Ovary (tissue), 9 donors: ENCODE results near the gene OCSTAMP. TPM values are rescaled to one million over a fixed set of nuclear protein-coding genes. Genes with fewer than 3 reads are reported as not detected.

Experiments
- DNase-seq, 5 donors: peaks; one replicate each; pipeline ENCODE4 v3.0.0-alpha.2; 2019 to 2020
- H3K27ac ChIP-seq, 2 donors: fragments of 200-600 bp; one replicate each; pipeline versions ENCODE4 v1.5.1 to v1.8.0; 2019 to 2022
- H3K27me3 ChIP-seq: fragments of 200-600 bp; one replicate; pipeline ENCODE4 v1.8.0; 2022
- H3K36me3 ChIP-seq: fragments of 200-600 bp; sonication (generic); one replicate; pipeline ENCODE4 v1.5.1; 2019
- H3K4me1 ChIP-seq: one replicate; pipeline ENCODE4 v1.8.1; 2013; ENCODE audit warnings: mild to moderate bottlenecking, moderate library complexity; ENCODE audit not compliant: insufficient read depth
- H3K4me3 ChIP-seq: fragments of 200-600 bp; sonication (generic); one replicate; pipeline ENCODE4 v1.5.1; 2017
- H3K9me3 ChIP-seq, 2 donors: fragments of 200-600 bp in 1 of 2; sonication (generic) in 1 of 2; one replicate each; pipeline versions ENCODE4 v1.5.1 to v1.8.1; 2013 to 2019; ENCODE audit warnings: mild to moderate bottlenecking in 1 of 2, moderate library complexity in 1 of 2
- EP300 ChIP-seq: sonication (generic); formaldehyde crosslinking; IDR thresholded peaks from one replicate; pipeline ENCODE4 v1.6.1; 2017; ENCODE audit warnings: antibody characterized with exemption
- POLR2A ChIP-seq: fragments of 450-650 bp; IDR thresholded peaks from one replicate; pipeline ENCODE4 v1.6.1; 2017; ENCODE audit warnings: antibody characterized with exemption, mild to moderate bottlenecking, moderate library complexity
- WGBS, 3 donors: extraction: QIAGEN DNeasy Blood & Tissue Kit in 1 of 3; methylation state at CpG; one replicate each; pipeline versions ENCODE4 v1.1.5 to v1.1.7; 2013 to 2017; 5-methylcytosine and 5-hydroxymethylcytosine counted together
- intact Hi-C, 4 donors: fragments of 100-400 bp; cut with DNase I; formaldehyde crosslinking; loops; one replicate each; pipeline versions ENCODE4 v1.11.0 to v1.15.1; 2022 to 2023
- polyA plus RNA-seq, 2 donors: library from polyadenylated mRNA; stranded (reverse); fragments of 200-250 nt in 1 of 2; fragments of 350-450 nt in 1 of 2; fragmentation: Illumina TruSeq in 1 of 2; extraction: RNeasy Lipid Tissue Mini Kit (QIAGEN cat#74804) in 1 of 2; gene quantifications; one replicate each; pipeline ENCODE4 v1.2.3, GENCODE V29; 2013 to 2014
- total RNA-seq, 7 donors: library from RNA; depleted of rRNA in 2 of 7; stranded (reverse); fragments of >200 nt in 2 of 7; fragmentation: NEBNext Ultra II Directional in 3 of 7; extraction: Animal tissue kit (Norgen Biotek cat#: 25700) in 3 of 7; gene quantifications; one replicate each; pipeline versions ENCODE4 v1.1.0 to v1.2.4, GENCODE V29; 2016 to 2023
- TF ChIP-seq, protein P1 (sequence below), 3 donors: fragments of 450-650 bp in 2 of 3; fragments of 200-600 bp in 1 of 3; IDR thresholded peaks; one replicate each; pipeline versions ENCODE4 v1.5.1 to v1.8.0; 2016 to 2022; ENCODE audit warnings: antibody characterized with exemption in 3 of 3, mild to moderate bottlenecking in 1 of 3
- donor health status: DM: no; HTN: no; CAD: no; lungs with moderate emphysema.
- donor health status: DM: no; HTN: no; CAD: no.
- donor health status: Bipolar disorder and iron deficiency.
- donor health status: DM: yes; HTN: yes; CAD: no.
- donor health status: DM: no; HTN: no; CAD: no.
- donor health status: DM: yes; HTN: yes; CAD: no.

OCSTAMP gene
- total and polyA plus RNA-seq, 9 donors, result 2.0 TPM; not detected in 8

DNA sequence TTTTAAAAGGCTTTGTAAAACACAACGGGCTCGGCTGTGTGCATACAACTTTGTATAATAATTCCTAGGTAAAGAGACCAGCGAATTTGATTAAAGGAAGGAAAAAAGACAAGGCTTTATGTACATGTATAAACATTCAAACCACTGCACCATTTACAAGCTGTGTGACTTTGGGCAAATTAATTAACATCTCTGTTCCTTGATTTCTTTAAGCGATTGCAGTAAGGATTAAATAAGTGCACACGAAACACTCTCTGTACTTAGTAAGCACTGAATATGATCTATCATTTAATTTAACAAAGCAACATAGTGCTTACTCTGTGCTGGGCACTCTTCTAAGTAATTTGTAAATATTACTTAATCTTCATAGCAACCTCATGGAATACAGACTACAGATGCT lies 19.5 kb upstream of the OCSTAMP start:
- Histone ChIP-seq H3K9me3 (no peaks in the 10 kb centered on the region), H3K27me3 (no peaks in the 10 kb centered on the region), H3K27ac (no peak overlapping the region), H3K36me3 (no peaks in the 10 kb centered on the region), H3K4me3 (no peak overlapping the region), H3K4me1 (peaks cover 3% of the 10 kb centered on the region)
- no peak for DNase-seq
- 86 to 90% (median 89%) methylated on average over 5 of the region's 5 CpGs for WGBS, 3 donors
- TF ChIP-seq POLR2A, result no peak
- TF ChIP-seq, protein P1, sequence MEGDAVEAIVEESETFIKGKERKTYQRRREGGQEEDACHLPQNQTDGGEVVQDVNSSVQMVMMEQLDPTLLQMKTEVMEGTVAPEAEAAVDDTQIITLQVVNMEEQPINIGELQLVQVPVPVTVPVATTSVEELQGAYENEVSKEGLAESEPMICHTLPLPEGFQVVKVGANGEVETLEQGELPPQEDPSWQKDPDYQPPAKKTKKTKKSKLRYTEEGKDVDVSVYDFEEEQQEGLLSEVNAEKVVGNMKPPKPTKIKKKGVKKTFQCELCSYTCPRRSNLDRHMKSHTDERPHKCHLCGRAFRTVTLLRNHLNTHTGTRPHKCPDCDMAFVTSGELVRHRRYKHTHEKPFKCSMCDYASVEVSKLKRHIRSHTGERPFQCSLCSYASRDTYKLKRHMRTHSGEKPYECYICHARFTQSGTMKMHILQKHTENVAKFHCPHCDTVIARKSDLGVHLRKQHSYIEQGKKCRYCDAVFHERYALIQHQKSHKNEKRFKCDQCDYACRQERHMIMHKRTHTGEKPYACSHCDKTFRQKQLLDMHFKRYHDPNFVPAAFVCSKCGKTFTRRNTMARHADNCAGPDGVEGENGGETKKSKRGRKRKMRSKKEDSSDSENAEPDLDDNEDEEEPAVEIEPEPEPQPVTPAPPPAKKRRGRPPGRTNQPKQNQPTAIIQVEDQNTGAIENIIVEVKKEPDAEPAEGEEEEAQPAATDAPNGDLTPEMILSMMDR (IDR thresholded peaks at IDR 0.05), result no peak
- TF ChIP-seq EP300, result no peak
- intact Hi-C loops, result no loop called here

DNA sequence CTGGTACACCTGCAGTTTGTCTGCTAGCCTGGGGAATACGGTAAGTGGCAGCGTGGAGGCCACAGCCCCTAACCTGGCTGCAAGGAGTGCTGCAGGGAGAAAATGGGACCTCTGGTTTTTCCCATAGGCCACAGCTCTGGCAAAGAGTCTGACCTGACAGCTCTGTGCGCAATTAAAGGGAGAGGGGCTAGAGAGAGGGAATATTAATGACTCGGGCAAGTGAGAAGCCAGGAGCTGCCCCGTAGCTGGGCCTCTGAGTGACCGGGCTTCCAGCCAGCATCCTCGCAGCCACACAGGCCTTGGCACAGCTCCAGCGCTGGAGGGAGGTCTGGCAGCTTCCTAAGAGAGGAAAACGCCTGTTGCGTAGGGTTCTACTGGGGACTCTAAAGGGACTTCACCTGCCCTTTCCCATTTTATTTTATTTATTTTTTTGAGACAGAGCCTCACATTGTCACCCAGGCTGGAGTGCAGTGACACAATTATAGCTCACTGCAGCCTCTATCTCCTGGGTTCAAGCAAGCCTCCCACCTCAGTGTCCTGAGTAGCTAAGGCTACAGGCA lies 18.2 kb upstream of the OCSTAMP start:
- H3K36me3 ChIP-seq, result no peaks in the 10 kb centered on the region
- TF ChIP-seq, protein P1 (IDR thresholded peaks at IDR 0.05), result no peak
- TF ChIP-seq POLR2A (no peak), EP300 (no peak)
- H3K4me1 ChIP-seq, result peaks cover 3% of the 10 kb centered on the region
- DNase-seq, result peak; percentile 87 to 94 (median 91)
- no peak overlapping the region for H3K4me3 ChIP-seq
- no peak overlapping the region for H3K27ac ChIP-seq
- intact Hi-C loops, result no loop called here
- WGBS, 3 donors, result 9 to 10% (median 9%) methylated on average over 10 of the region's 10 CpGs
- no peaks in the 10 kb centered on the region for H3K9me3 ChIP-seq
- no peaks in the 10 kb centered on the region for H3K27me3 ChIP-seq

GRCh38 chr20:46566125-46566524 lies 15.7 kb upstream of the OCSTAMP start:
- DNase-seq, result no peak
- TF ChIP-seq POLR2A, result no peak
- TF ChIP-seq, protein P1 (IDR thresholded peaks at IDR 0.05), result no peak
- no peak for TF ChIP-seq EP300
- H3K36me3 ChIP-seq, result no peaks in the 10 kb centered on the region
- H3K27me3 ChIP-seq, result no peaks in the 10 kb centered on the region
- 65 to 76% (median 68%) methylated on average over 10 of the region's 10 CpGs for WGBS, 3 donors
- H3K4me1 ChIP-seq, result peaks cover 8% of the 10 kb centered on the region
- H3K9me3 ChIP-seq, result no peaks in the 10 kb centered on the region
- intact Hi-C loops, result no loop called here
- H3K27ac ChIP-seq, result no peak overlapping the region
- H3K4me3 ChIP-seq, result no peak overlapping the region

GRCh38 chr20:46564241-46564957 lies 13.9 kb upstream of the OCSTAMP start:
- TF ChIP-seq, protein P1 (IDR thresholded peaks at IDR 0.05), result no peak
- TF ChIP-seq POLR2A, result no peak
- no peak for TF ChIP-seq EP300
- H3K4me3 ChIP-seq, result no peak overlapping the region
- H3K4me1 ChIP-seq, result peaks cover 8% of the 10 kb centered on the region
- DNase-seq, result no peak
- intact Hi-C loops, result loop anchor here in 1 of 4 donors (5.0 kb wide), 1 partner anchor 118 kb away; no protein-coding TSS in a partner anchor
- no peak overlapping the region for H3K27ac ChIP-seq
- H3K9me3 ChIP-seq, result no peaks in the 10 kb centered on the region
- 64 to 79% (median 69%) methylated on average over 7 of the region's 7 CpGs for WGBS, 3 donors
- no peaks in the 10 kb centered on the region for H3K27me3 ChIP-seq
- no peaks in the 10 kb centered on the region for H3K36me3 ChIP-seq
